GM13977 (cell line): ENCODE measurements around the gene SLC10A4.

ENCODE experiments used
- DNase-seq: peaks from one replicate; pipeline ENCODE4 v3.0.0; 2012; ENCODE audit warnings: low spot score
- CTCF ChIP-seq: IDR thresholded peaks from 2 replicates; pipeline ENCODE4 v1.5.1; 2012; ENCODE audit warnings: mild to moderate bottlenecking, control low read depth; ENCODE audit not compliant: insufficient read depth; ENCODE audit errors: extremely low read depth, missing control alignments
- in situ Hi-C: fragments of 300-500 bp; cut with MboI; formaldehyde crosslinking; loops from one replicate; pipeline ENCODE4 v1.12.0; 2022; ENCODE audit warnings: low sequenced_read_pairs, low pct_unique_long_range_greater_than_20kb, mixed read lengths, inconsistent platforms; ENCODE audit not compliant: unreplicated experiment

Gene SLC10A4

GRCh38 chr4:48470137-48470536 lies 13.0 kb upstream of the SLC10A4 start:
- in situ Hi-C loops = no loop called here
- TF ChIP-seq CTCF = no peak
- DNase-seq = no peak

GRCh38 chr4:48470570-48470969 lies 12.6 kb upstream of the SLC10A4 start:
- DNase-seq = no peak
- TF ChIP-seq CTCF = no peak
- in situ Hi-C loops = no loop called here

- DNase-seq = no peak
- TF ChIP-seq CTCF = no peak
- in situ Hi-C loops = no loop called here
These were observed 10.3 kb upstream of the SLC10A4 start for GRCh38 chr4:48472794-48473193.

- no peak for TF ChIP-seq CTCF
- DNase-seq = no peak
- in situ Hi-C loops = no loop called here
These were observed 7.4 kb upstream of the SLC10A4 start for GRCh38 chr4:48475770-48476169.

GRCh38 chr4:48478273-48478672 lies 4.9 kb upstream of the SLC10A4 start:
- no peak for DNase-seq
- TF ChIP-seq CTCF = no peak
- in situ Hi-C loops = no loop called here

- in situ Hi-C loops = no loop called here
- DNase-seq = no peak
These were observed 1.6 kb upstream of the SLC10A4 start for GRCh38 chr4:48481581-48481980.

More at GRCh38 chr4:48481581-48481980, 1.6 kb upstream of the SLC10A4 start:
- no peak for TF ChIP-seq CTCF
